K562 (cell line): ENCODE data around the gene MME. TPM values are rescaled to one million over a fixed set of nuclear protein-coding genes. Genes with fewer than 3 reads are reported as not detected.

ENCODE experiments used
- AFF1 ChIP-seq, 2 experiments: fragments of 450-650 bp; IDR thresholded peaks; 2 replicates each; pipeline ENCODE4 v1.6.1; 2018; ENCODE audit warnings: mild to moderate bottlenecking in 2 of 2, low read depth in 1 of 2; ENCODE audit not compliant: partially characterized antibody in 2 of 2
- DPF2 ChIP-seq: fragments of 450-650 bp; IDR thresholded peaks from 2 replicates; pipeline ENCODE4 v1.6.1; 2016
- EHMT2 ChIP-seq: fragments of 450-650 bp; IDR thresholded peaks from 2 replicates; pipeline ENCODE4 v1.6.1; 2018; ENCODE audit warnings: antibody characterized with exemption
- HDAC6 ChIP-seq: IDR thresholded peaks from 2 replicates; pipeline ENCODE4 v1.6.1; 2012; ENCODE audit warnings: low read depth, mild to moderate bottlenecking, control low read depth, inconsistent platforms, low read length, moderate library complexity
- ILF3 ChIP-seq: fragments of 450-650 bp; IDR thresholded peaks from 2 replicates; pipeline ENCODE4 v1.6.1; 2018; ENCODE audit warnings: antibody characterized with exemption, mild to moderate bottlenecking, moderate library complexity, borderline replicate concordance
- KDM2B ChIP-seq: fragments of 250-450 bp; sonication (Bioruptor Pico); IDR thresholded peaks from 2 replicates; pipeline ENCODE4 v1.8.0; 2021; ENCODE audit warnings: mild to moderate bottlenecking, moderate library complexity
- MCM3 ChIP-seq: fragments of 450-650 bp; IDR thresholded peaks from 2 replicates; pipeline ENCODE4 v1.6.1; 2016
- MTA1 ChIP-seq: fragments of 450-650 bp; IDR thresholded peaks from 2 replicates; pipeline ENCODE4 v1.6.1; 2017; ENCODE audit warnings: borderline replicate concordance
- PRMT5 ChIP-seq: sonication (generic); formaldehyde crosslinking; IDR thresholded peaks from 2 replicates; pipeline ENCODE4 v1.5.0; 2020; ENCODE audit warnings: missing genetic modification reagents
- RBM34 ChIP-seq: fragments of 200-400 bp; formaldehyde crosslinking; IDR thresholded peaks from 2 replicates; pipeline ENCODE4 v1.6.1; 2018; ENCODE audit warnings: low read length, borderline replicate concordance; ENCODE audit not compliant: insufficient read depth
- SMARCE1 ChIP-seq: fragments of 450-650 bp; IDR thresholded peaks from 2 replicates; pipeline ENCODE4 v1.7.1; 2016; ENCODE audit warnings: mild to moderate bottlenecking
- SP1 ChIP-seq: sonication (generic); formaldehyde crosslinking; IDR thresholded peaks from 2 replicates; pipeline ENCODE4 v1.8.1; 2022; ENCODE audit warnings: mild to moderate bottlenecking, missing genetic modification reagents
- TOE1 ChIP-seq, 2 experiments: fragments of 450-650 bp in 1 of 2; sonication (generic) in 1 of 2; formaldehyde crosslinking in 1 of 2; IDR thresholded peaks; 2 replicates each; pipeline versions ENCODE4 v1.7.1 to v1.8.0; 2016 to 2022; ENCODE audit warnings: borderline replicate concordance in 2 of 2, mild to moderate bottlenecking in 2 of 2, antibody characterized with exemption in 1 of 2, inconsistent platforms in 1 of 2, low read depth in 1 of 2, missing genetic modification reagents in 1 of 2, moderate library complexity in 1 of 2
- U2AF1 ChIP-seq: fragments of 200-400 bp; formaldehyde crosslinking; optimal IDR thresholded peaks from 2 replicates; pipeline ENCODE3; 2017; ENCODE audit warnings: mild to moderate bottlenecking, low read depth, low read length, moderate library complexity
- U2AF2 ChIP-seq: fragments of 200-400 bp; formaldehyde crosslinking; optimal IDR thresholded peaks from 2 replicates; pipeline ENCODE3; 2017; ENCODE audit warnings: low read depth, mild to moderate bottlenecking, low read length
- ZBTB9 ChIP-seq: fragments of 450-650 bp; formaldehyde crosslinking; IDR thresholded peaks from 2 replicates; pipeline ENCODE4 v1.4.0; 2020; ENCODE audit warnings: mild to moderate bottlenecking, moderate library complexity
- ZMIZ1 ChIP-seq, 2 experiments: fragments of 150-350 bp in 1 of 2; IDR thresholded peaks; 2 replicates each; pipeline ENCODE4 v1.6.1; 2012 to 2016; ENCODE audit warnings: low read depth in 2 of 2, low read length in 2 of 2, mild to moderate bottlenecking in 1 of 2, moderate library complexity in 1 of 2
- ZNF133 ChIP-seq: fragments of 250-450 bp; sonication (Bioruptor Pico); IDR thresholded peaks from 2 replicates; pipeline ENCODE4 v1.4.0; 2020; ENCODE audit warnings: mild to moderate bottlenecking
- ZNF583 ChIP-seq: fragments of 250-450 bp; sonication (Bioruptor Pico); IDR thresholded peaks from 2 replicates; pipeline ENCODE4 v1.4.0; 2020
- ZNF584 ChIP-seq: fragments of 200-800 bp; sonication (Bioruptor generic); IDR thresholded peaks from 2 replicates; pipeline ENCODE4 v1.6.1; 2016; ENCODE audit warnings: low read depth, mild to moderate bottlenecking, missing genetic modification characterization, missing compliant biosample characterization
- polyA plus RNA-seq, 8 experiments: library from polyadenylated mRNA; depleted of rRNA in 4 of 8; stranded (reverse) in 5 of 8; unstranded in 3 of 8; fragments of >200 nt; fragmentation: Nextera tagmentation in 2 of 8; fragmentation: Illumina TruSeq in 1 of 8; extraction: Ambion mirVana in 2 of 8; extraction: Trizol in 1 of 8; gene quantifications; 2 replicates each; pipeline versions ENCODE4 v1.2.1 to v1.2.3, GENCODE V29; 2011 to 2014; ENCODE audit warnings: inconsistent platforms in 1 of 8, missing spikeins in 1 of 8
- total RNA-seq, 7 experiments: library from RNA; depleted of rRNA in 6 of 7; stranded (reverse); fragments of >200 nt in 6 of 7; fragmentation: Illumina TruSeq in 2 of 7; extraction: Trizol in 2 of 7; gene quantifications; 2 replicates each; pipeline versions ENCODE4 v1.2.1 to v1.2.3, GENCODE V29; 2011 to 2021; ENCODE audit warnings: low replicate concordance in 1 of 7

MME gene
- total and polyA plus RNA-seq, 9 of the 15 experiments (the other 6 are each of a cell fraction or from before 2014, with no cell fraction given), result 0.80 to 8.6 (median 2.5) TPM

- TF ChIP-seq ZBTB9 (CRISPR knock-in tag), result no peak
- peak; percentile 83; the same call in 1 of the 2 replicates for TF ChIP-seq ZNF584 (CRISPR knock-in tag)
- no peak for TF ChIP-seq SP1 (CRISPR knock-in tag)
- TF ChIP-seq RBM34, result no peak
- peak; percentile 92 for TF ChIP-seq DPF2
- peak; percentile 76; the same call in 1 of the 2 replicates for TF ChIP-seq EHMT2
- peak; percentile 38 to 83 for TF ChIP-seq AFF1 (IDR thresholded peaks at IDR 0.05; ENCODE audit: low read depth in 1 of 2, partially characterized antibody in 2 of 2)
- peak; percentile 9; the same call in 1 of the 2 replicates for TF ChIP-seq TOE1 (IDR thresholded peaks at IDR 0.05; ENCODE audit: borderline replicate concordance)
- TF ChIP-seq TOE1 (CRISPR knock-in tag; IDR thresholded peaks at IDR 0.05; ENCODE audit: borderline replicate concordance, low read depth), result no peak
- peak; percentile 50; the same call in 1 of the 2 replicates for TF ChIP-seq MTA1
- TF ChIP-seq ILF3, result 0 out of 2 replicates have a peak, but pooled peaks have one; percentile 68
- TF ChIP-seq SMARCE1, result peak; percentile 95
- no peak for TF ChIP-seq U2AF1
- no peak for TF ChIP-seq PRMT5 (CRISPR knock-in tag)
- peak in 1 of 2 experiments; percentile 55; a peak in 1 of 4 replicates for TF ChIP-seq ZMIZ1 (IDR thresholded peaks at IDR 0.05; ENCODE audit: low read depth in 2 of 2, low read length in 2 of 2)
- no peak for TF ChIP-seq HDAC6
- TF ChIP-seq KDM2B (CRISPR knock-in tag), result no peak
- no peak for TF ChIP-seq U2AF2
- peak; percentile 22; the same call in 1 of the 2 replicates for TF ChIP-seq ZNF583 (CRISPR knock-in tag)
- TF ChIP-seq ZNF133 (CRISPR knock-in tag), result no peak
- no peak for TF ChIP-seq MCM3
Observed at GRCh38 chr3:155037508-155038202, 42.5 kb upstream of the MME start (continued).
